Urothelium cell line (cell line): ENCODE results near the gene ITPA.
A peak's percentile ranks its signal among the peaks of the same experiment; 100 is the strongest.

Experiments used
- DNase-seq: peaks from one replicate; pipeline ENCODE4 v3.0.0; 2011; ENCODE audit warnings: low spot score, mixed read lengths
- FAIRE-seq: peaks from 2 replicates; lab custom pipeline; 2011; peaks lifted over from hg19 to GRCh38; lab: Jason Lieb, UNC

Gene ITPA

DNA sequence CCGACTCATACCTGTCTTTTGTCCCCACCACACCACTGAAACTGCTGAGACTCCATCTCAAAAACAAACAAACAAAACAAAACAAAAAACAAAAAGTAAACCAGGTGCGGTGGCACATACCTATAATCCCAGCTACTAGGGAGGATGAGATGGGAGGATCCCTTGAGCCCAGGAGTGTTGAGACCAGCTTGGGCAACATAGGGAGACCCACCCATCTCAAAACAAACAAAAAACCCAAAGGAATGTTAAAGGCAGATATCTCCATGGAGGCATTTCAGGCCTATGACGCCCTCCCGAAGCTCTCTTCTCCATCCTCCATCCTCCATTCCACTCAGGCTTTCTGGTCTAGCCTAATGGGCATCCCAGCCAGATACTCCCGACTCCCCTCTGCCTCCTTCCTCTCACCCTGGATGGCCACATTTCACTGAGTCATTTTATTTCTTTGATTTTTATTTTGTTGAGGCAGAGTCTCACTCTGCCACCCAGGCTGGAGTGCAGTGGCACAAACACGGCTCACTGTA lies 32.9 kb downstream of the ITPA start:
- no peak for DNase-seq
- FAIRE-seq: no peak

- FAIRE-seq: no peak
Observed at GRCh38 chr20:3243718-3244358, 34.5 kb downstream of the ITPA start.

DNA sequence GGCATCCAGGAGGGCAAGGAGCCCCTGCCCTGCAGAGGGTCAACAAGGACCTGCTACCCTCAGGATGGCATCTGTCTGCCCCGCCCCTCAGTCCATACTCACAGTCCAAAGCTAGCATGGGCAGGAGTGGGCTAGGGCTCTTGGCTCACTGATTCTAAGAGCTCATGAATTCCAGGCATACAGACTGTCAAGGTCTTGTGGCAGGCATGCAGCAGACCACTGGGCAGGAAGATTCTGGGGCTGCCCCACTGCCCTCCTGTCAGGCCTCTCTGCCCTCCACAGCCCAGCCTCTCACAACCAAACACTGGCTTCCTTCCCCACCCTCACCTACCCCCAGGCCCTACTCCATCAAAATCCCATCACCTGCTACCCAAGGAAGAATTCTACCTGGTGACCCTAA lies 35.3 kb downstream of the ITPA start:
- FAIRE-seq: no peak
- DNase-seq: no peak

More at GRCh38 chr20:3243718-3244358, 34.5 kb downstream of the ITPA start:
- no peak for DNase-seq

DNA sequence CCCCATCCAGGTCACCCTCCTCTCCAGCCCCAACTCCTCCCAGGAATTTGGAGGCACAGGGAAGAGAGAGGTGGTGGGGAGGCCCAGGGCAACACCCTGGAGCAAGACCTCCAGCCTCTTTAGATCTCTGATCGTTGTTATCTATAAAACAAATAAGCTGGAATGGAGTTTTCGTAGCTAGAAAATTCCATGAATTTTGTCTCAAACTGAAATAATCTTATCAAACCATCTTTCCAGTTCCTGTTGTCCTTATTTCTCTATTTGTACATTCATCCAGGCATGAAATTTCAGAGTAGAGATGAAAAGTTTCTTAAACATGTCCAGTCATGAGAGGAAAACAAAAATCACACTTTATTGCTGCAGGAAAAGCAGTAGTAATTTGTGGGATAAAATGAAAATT lies 35.9 kb downstream of the ITPA start:
- DNase-seq (no peak), FAIRE-seq (no peak)

DNA sequence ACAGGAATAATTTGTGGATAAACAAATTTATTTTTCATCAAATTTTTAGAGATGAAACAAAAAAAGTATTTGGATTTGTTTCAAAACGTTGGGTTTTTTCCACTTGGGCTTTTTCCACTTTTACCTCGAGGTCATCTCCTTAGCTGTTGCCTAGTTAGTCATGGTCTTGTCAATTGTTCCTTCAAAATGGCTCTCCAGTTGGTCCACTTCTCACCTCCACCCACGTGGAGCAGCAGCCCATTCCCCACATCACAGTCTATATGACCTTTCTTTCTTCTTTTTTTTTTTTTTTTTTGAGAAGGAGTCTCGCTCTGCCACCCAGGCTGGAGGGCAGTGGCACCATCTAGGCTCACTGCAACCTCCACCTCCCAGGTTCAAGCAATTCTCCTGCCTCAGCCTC lies 36.4 kb downstream of the ITPA start:
- FAIRE-seq: no peak
- DNase-seq: no peak

- FAIRE-seq (no peak), DNase-seq (no peak)
Observed at GRCh38 chr20:3246682-3247081, 37.4 kb downstream of the ITPA start.

- FAIRE-seq (no peak), DNase-seq (no peak)
Observed at GRCh38 chr20:3247638-3248037, 38.3 kb downstream of the ITPA start.

GRCh38 chr20:3248167-3248992 lies 39.1 kb downstream of the ITPA start:
- FAIRE-seq: no peak
- DNase-seq: no peak

DNA sequence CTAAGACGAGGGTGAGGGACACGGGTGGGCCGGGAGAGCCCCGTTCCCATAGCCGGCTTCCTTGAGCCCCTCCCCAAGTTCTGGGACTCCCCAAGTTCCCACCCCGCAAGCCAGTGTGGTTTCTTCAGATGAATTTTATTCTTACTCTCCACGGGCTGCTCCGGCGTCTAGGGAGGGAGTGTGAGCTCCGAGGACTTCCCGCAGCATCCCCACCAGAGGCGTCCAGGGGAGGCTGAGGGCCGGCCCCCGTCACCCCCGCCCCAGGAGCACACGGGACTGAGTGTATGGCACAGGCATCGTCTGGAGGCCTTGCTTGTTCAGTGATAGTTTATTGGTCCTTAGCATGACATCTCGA lies 39.7 kb downstream of the ITPA start:
- DNase-seq (no peak), FAIRE-seq (no peak)

GRCh38 chr20:3250091-3250504 lies 40.8 kb downstream of the ITPA start:
- FAIRE-seq (no peak), DNase-seq (peak; percentile 32)

GRCh38 chr20:3251806-3252205 lies 42.5 kb downstream of the ITPA start:
- DNase-seq (no peak), FAIRE-seq (no peak)

- DNase-seq (no peak), FAIRE-seq (no peak)
Observed at GRCh38 chr20:3255728-3256127, 46.4 kb downstream of the ITPA start.

- no peak for DNase-seq
- FAIRE-seq: no peak
Observed at GRCh38 chr20:3258429-3258828, 49.1 kb downstream of the ITPA start.

DNA sequence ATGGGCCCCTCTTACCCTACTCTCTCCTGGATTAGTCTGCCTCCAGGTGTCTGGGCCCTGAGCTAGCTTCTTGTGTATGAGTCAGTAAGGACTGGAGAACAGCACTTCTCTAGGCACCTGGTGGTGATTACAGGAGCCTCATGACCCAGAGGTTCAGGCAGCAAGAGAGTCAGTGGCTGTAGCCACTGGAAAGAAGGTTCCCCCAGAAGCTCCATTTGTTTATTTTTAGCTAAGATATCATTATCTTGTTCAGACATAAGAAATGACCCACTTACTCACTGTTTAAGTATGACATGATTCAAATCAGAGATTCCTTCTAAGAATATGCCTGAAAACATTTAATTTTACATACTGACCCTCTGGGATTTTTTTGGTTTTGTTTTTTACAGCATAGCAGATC lies 53.3 kb downstream of the ITPA start:
- DNase-seq: no peak
- FAIRE-seq: no peak

- DNase-seq: no peak
- no peak for FAIRE-seq
Observed at GRCh38 chr20:3270051-3270450, 60.8 kb downstream of the ITPA start.

DNA sequence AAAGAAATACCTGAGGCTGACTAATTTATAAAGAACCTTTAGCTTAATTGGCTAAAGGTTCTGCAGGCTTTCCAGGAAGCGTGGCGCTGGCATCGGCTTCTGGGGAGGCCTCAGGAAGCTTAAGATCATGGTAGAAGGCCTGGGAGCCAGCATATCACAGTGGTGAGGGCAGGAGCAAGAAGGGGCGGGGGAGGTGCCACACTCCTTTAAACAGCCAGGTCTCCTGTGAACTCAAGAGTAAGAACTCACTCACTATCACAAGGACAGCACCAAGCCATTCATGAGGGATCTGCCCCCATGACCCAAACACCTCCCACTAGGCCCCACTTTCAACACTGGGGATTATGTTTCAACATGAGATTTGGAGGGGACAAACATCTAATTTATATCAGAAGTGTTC lies 64.1 kb downstream of the ITPA start:
- FAIRE-seq: no peak
- no peak for DNase-seq
